ENCODE results near the gene TBCC. TPM values are rescaled to one million over a fixed set of nuclear protein-coding genes. Genes with fewer than 3 reads are reported as not detected.

The TBCC gene
- total RNA-seq, 1 donor from 2014 or later: 57.9 TPM

DNA sequence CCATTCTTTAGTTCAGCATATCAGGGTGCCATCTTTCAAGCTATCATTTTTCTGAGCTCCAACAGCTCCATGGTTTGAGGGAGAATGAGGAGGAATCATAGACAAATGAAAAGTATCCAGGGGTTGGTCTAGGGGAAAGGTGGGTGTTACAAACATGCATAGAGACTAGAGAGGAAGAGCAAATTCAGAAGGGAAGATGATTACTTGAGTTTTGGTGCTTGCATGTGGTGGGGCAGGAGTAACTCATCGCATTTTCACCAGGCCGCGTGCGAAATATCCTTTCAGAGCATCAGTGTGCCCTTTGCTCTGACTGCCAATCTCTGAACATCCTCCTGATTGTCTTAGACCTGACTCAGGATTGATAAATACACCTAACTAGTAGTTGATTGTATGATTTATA is 28.3 kb upstream of the TBCC start:
- Histone ChIP-seq H3K4me3 (ENCODE audit: low read length in 3 of 3) (no peak overlapping the region), H3K27ac (ENCODE audit: low read depth, low read length) (no peak overlapping the region), H3K27me3 (ENCODE audit: control insufficient read depth in 3 of 3, insufficient read depth in 3 of 3, low read length in 3 of 3) (no peaks in the 10 kb centered on the region), H3K36me3 (ENCODE audit: control insufficient read depth in 3 of 3, insufficient read depth in 3 of 3, low read length in 3 of 3) (peaks cover 0 to 2% (median 0%) of the 10 kb centered on the region in 3 donors), H3K9me3 (ENCODE audit: control insufficient read depth in 3 of 3, low read length in 3 of 3) (no peaks in the 10 kb centered on the region), H3K9ac (ENCODE audit: low read depth in 1 of 3, low read length in 3 of 3) (no peak overlapping the region), H3K4me1 (ENCODE audit: control insufficient read depth in 3 of 3, insufficient read depth in 3 of 3, low read length in 3 of 3) (peaks cover 0 to 8% (median 2%) of the 10 kb centered on the region in 3 donors)

DNA sequence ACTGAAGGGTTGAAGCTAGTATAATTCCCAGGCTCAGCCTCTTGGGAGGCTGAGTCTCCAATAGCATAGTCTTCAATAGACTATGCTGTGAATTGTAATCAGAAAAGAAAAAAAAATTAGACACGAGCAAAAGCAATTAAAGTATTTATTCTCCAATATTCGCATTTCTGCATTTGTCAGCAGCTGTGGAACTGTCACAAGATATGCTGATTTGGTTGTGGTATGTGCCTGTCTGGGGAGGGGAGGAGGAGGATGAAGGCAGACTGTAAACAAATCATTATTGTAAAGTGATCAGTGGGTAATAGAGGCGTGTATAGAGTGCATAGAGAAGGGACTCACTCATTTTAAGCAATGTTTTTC is 25.8 kb upstream of the TBCC start:
- Histone ChIP-seq H3K9me3 (ENCODE audit: control insufficient read depth in 3 of 3, low read length in 3 of 3) (no peaks in the 10 kb centered on the region), H3K27me3 (ENCODE audit: control insufficient read depth in 3 of 3, insufficient read depth in 3 of 3, low read length in 3 of 3) (no peaks in the 10 kb centered on the region), H3K4me1 (ENCODE audit: control insufficient read depth in 3 of 3, insufficient read depth in 3 of 3, low read length in 3 of 3) (peaks cover 0 to 12% (median 7%) of the 10 kb centered on the region in 3 donors), H3K9ac (ENCODE audit: low read depth in 1 of 3, low read length in 3 of 3) (no peak overlapping the region), H3K4me3 (ENCODE audit: low read length in 3 of 3) (no peak overlapping the region), H3K36me3 (ENCODE audit: control insufficient read depth in 3 of 3, insufficient read depth in 3 of 3, low read length in 3 of 3) (peaks cover 0 to 2% (median 0%) of the 10 kb centered on the region in 3 donors), H3K27ac (ENCODE audit: low read depth, low read length) (no peak overlapping the region)

DNA sequence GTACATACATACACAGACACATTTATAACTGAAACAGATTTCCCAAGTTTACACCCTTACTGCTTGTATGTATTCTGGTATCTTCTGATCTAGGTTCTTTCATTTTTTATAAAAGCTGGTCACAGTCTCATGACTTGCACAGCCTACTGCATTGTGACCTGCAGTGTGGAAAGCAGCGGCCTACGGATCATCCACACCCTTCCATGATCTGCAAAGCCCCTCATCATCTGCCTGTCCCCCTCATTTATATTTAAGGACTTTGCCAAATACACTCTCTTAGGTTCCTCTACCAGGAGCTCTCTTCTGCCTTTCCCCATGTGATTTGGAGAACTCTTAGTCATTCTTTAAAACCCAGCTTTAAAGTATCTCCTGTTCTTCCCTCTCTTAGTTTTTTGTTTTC is 23.9 kb upstream of the TBCC start:
- H3K36me3 ChIP-seq (ENCODE audit: control insufficient read depth in 3 of 3, insufficient read depth in 3 of 3, low read length in 3 of 3): peaks cover 0 to 2% (median 0%) of the 10 kb centered on the region in 3 donors
- H3K4me1 ChIP-seq (ENCODE audit: control insufficient read depth in 3 of 3, insufficient read depth in 3 of 3, low read length in 3 of 3): peaks cover 0 to 10% (median 9%) of the 10 kb centered on the region in 3 donors
- no peak overlapping the region for H3K4me3 ChIP-seq (ENCODE audit: low read length in 3 of 3)
- no peak overlapping the region for H3K27ac ChIP-seq (ENCODE audit: low read depth, low read length)
- H3K27me3 ChIP-seq (ENCODE audit: control insufficient read depth in 3 of 3, insufficient read depth in 3 of 3, low read length in 3 of 3): no peaks in the 10 kb centered on the region
- no peak overlapping the region for H3K9ac ChIP-seq (ENCODE audit: low read depth in 1 of 3, low read length in 3 of 3)
- no peaks in the 10 kb centered on the region for H3K9me3 ChIP-seq (ENCODE audit: control insufficient read depth in 3 of 3, low read length in 3 of 3)

DNA sequence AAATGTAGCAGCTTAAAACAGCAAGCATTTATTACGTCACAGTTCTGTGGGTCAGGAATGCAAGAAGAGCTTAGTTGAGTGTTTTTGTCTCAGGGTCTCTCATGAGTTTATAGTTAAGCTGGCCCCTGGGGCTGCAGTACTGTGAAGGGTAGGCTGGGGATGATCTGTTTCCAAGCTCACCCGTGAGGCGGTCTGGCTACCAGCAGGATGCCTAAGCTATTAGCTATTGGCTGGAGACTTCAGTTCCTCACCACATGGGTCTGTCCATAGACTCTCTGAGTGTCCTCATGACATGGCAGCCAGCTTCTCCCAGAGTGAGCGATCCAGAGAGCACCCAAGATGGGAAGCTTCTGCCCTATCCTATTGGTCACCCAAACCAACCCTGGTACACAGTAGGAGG is 23.1 kb upstream of the TBCC start:
- Histone ChIP-seq H3K27ac (ENCODE audit: low read depth, low read length) (no peak overlapping the region), H3K9ac (ENCODE audit: low read depth in 1 of 3, low read length in 3 of 3) (no peak overlapping the region), H3K4me1 (ENCODE audit: control insufficient read depth in 3 of 3, insufficient read depth in 3 of 3, low read length in 3 of 3) (peaks cover 0 to 10% (median 9%) of the 10 kb centered on the region in 3 donors), H3K36me3 (ENCODE audit: control insufficient read depth in 3 of 3, insufficient read depth in 3 of 3, low read length in 3 of 3) (peaks cover 0 to 2% (median 0%) of the 10 kb centered on the region in 3 donors), H3K9me3 (ENCODE audit: control insufficient read depth in 3 of 3, low read length in 3 of 3) (no peaks in the 10 kb centered on the region), H3K27me3 (ENCODE audit: control insufficient read depth in 3 of 3, insufficient read depth in 3 of 3, low read length in 3 of 3) (no peaks in the 10 kb centered on the region), H3K4me3 (ENCODE audit: low read length in 3 of 3) (no peak overlapping the region)

DNA sequence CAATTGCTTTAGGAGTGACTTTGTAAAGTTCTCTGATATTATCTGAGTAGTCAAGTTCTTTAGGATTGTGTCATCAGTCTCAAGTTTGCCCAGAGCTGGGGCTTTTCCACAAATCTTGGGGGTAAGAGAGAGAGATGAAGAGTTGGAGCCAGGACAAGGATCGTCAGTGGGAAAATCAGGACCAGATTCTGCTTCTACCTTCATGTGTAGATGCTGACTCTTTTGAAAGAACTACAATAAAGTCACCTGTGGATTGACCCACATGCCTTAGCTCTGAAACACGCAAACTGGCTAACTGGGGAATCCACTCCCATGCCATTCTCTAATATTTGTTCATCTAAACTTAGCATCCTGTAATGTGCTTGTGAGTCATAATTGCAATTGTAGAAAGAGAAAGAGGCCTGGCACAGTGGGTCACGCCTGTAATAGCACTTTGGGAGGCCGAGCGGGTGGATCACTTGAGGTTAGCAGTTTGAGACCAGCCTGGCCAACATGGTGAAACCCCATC is 20.3 kb upstream of the TBCC start:
- Histone ChIP-seq H3K9me3 (ENCODE audit: control insufficient read depth in 3 of 3, low read length in 3 of 3) (no peaks in the 10 kb centered on the region), H3K36me3 (ENCODE audit: control insufficient read depth in 3 of 3, insufficient read depth in 3 of 3, low read length in 3 of 3) (peaks cover 0 to 2% (median 0%) of the 10 kb centered on the region in 3 donors), H3K9ac (ENCODE audit: low read depth in 1 of 3, low read length in 3 of 3) (no peak overlapping the region), H3K4me1 (ENCODE audit: control insufficient read depth in 3 of 3, insufficient read depth in 3 of 3, low read length in 3 of 3) (peaks cover 0 to 10% (median 9%) of the 10 kb centered on the region in 3 donors), H3K4me3 (ENCODE audit: low read length in 3 of 3) (no peak overlapping the region), H3K27ac (ENCODE audit: low read depth, low read length) (no peak overlapping the region), H3K27me3 (ENCODE audit: control insufficient read depth in 3 of 3, insufficient read depth in 3 of 3, low read length in 3 of 3) (no peaks in the 10 kb centered on the region)

DNA sequence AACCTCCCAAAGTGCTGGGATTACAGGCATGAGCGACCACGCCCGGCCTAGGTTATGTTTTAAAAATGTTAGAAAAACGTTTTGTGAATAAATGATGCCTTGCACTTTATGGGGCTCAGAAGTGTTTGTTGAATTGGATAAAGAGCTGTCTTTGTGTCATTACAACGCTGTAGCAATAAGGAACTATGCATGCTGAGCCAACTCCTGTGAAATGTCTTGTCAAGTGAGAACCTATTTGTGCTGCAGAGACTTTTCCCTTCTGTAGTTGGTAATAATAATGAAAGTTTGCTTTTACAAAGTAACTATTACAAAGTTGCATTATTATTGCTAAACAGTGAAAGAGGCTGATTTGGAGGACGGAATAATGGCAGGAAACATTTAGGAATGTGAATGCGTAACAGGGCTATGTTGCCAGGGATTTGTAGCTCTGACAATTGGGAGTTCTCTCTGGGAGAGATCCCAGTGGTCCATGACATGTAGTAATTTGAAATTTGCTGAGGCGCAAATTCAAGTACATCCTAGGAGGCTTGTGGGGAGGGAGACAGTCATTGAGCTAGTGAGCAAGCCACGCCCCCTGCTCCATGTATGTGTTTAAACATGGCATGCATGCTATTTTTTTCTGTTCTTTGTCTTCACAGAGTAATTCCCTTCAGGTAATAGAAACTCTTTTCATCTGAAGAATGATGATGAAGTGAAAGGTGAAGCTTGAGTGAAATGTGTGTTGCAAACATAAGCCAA is 19.2 kb upstream of the TBCC start:
- Histone ChIP-seq H3K4me3 (ENCODE audit: low read length in 3 of 3) (no peak overlapping the region), H3K27me3 (ENCODE audit: control insufficient read depth in 3 of 3, insufficient read depth in 3 of 3, low read length in 3 of 3) (no peaks in the 10 kb centered on the region), H3K9ac (ENCODE audit: low read depth in 1 of 3, low read length in 3 of 3) (no peak overlapping the region), H3K9me3 (ENCODE audit: control insufficient read depth in 3 of 3, low read length in 3 of 3) (no peaks in the 10 kb centered on the region), H3K36me3 (ENCODE audit: control insufficient read depth in 3 of 3, insufficient read depth in 3 of 3, low read length in 3 of 3) (peaks cover 0 to 2% (median 0%) of the 10 kb centered on the region in 3 donors), H3K4me1 (ENCODE audit: control insufficient read depth in 3 of 3, insufficient read depth in 3 of 3, low read length in 3 of 3) (peaks cover 0 to 8% (median 8%) of the 10 kb centered on the region in 3 donors), H3K27ac (ENCODE audit: low read depth, low read length) (no peak overlapping the region)

DNA sequence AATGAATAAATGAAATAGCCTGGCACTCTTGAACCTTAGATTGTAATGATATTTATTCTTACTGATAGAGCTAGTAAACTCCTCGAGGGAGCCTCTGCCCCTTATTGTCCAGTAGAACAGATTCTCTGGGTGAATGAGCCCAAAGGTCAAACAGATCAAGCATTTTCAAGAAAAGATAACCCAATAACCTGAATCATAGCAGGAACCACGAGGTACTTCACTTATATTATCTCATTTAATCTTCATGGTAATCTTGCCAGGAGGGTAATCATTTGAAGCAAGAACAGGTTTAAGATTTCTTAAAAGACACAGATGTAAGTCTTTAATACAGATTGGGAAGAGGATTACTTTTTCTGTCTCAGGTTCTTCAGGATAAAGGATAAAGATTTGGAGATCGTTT is 17.0 kb upstream of the TBCC start:
- Histone ChIP-seq H3K9me3 (ENCODE audit: control insufficient read depth in 3 of 3, low read length in 3 of 3) (no peaks in the 10 kb centered on the region), H3K27me3 (ENCODE audit: control insufficient read depth in 3 of 3, insufficient read depth in 3 of 3, low read length in 3 of 3) (no peaks in the 10 kb centered on the region), H3K27ac (ENCODE audit: low read depth, low read length) (no peak overlapping the region), H3K4me1 (ENCODE audit: control insufficient read depth in 3 of 3, insufficient read depth in 3 of 3, low read length in 3 of 3) (peaks cover 2 to 19% (median 13%) of the 10 kb centered on the region in 3 donors), H3K4me3 (ENCODE audit: low read length in 3 of 3) (no peak overlapping the region), H3K9ac (ENCODE audit: low read depth in 1 of 3, low read length in 3 of 3) (no peak overlapping the region), H3K36me3 (ENCODE audit: control insufficient read depth in 3 of 3, insufficient read depth in 3 of 3, low read length in 3 of 3) (peaks cover 0 to 9% (median 3%) of the 10 kb centered on the region in 3 donors)

DNA sequence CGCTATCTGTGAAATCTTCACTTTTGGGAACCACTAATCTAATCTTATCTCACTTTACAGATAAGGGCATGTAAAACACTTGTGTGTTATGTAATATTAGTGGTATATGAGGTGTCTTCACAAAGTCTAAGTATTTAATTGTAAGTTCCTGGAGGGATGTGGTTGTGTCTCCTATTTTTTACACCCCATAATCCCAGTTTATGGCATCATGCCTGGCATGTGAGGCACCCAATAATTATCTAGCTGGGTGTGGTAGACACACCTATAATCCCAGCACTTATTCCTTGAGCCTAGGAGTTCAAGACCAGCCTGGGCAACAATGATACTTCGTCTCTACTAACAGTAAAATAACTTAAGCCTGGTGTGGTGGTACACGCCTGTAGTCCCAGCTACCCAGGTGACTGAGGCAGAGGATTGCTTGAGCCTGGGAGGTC is 16.5 kb upstream of the TBCC start:
- Histone ChIP-seq H3K9ac (ENCODE audit: low read depth in 1 of 3, low read length in 3 of 3) (no peak overlapping the region), H3K9me3 (ENCODE audit: control insufficient read depth in 3 of 3, low read length in 3 of 3) (no peaks in the 10 kb centered on the region), H3K27me3 (ENCODE audit: control insufficient read depth in 3 of 3, insufficient read depth in 3 of 3, low read length in 3 of 3) (no peaks in the 10 kb centered on the region), H3K4me3 (ENCODE audit: low read length in 3 of 3) (no peak overlapping the region), H3K4me1 (ENCODE audit: control insufficient read depth in 3 of 3, insufficient read depth in 3 of 3, low read length in 3 of 3) (peaks cover 2 to 18% (median 13%) of the 10 kb centered on the region in 3 donors), H3K27ac (ENCODE audit: low read depth, low read length) (no peak overlapping the region), H3K36me3 (ENCODE audit: control insufficient read depth in 3 of 3, insufficient read depth in 3 of 3, low read length in 3 of 3) (peaks cover 0 to 9% (median 3%) of the 10 kb centered on the region in 3 donors)

DNA sequence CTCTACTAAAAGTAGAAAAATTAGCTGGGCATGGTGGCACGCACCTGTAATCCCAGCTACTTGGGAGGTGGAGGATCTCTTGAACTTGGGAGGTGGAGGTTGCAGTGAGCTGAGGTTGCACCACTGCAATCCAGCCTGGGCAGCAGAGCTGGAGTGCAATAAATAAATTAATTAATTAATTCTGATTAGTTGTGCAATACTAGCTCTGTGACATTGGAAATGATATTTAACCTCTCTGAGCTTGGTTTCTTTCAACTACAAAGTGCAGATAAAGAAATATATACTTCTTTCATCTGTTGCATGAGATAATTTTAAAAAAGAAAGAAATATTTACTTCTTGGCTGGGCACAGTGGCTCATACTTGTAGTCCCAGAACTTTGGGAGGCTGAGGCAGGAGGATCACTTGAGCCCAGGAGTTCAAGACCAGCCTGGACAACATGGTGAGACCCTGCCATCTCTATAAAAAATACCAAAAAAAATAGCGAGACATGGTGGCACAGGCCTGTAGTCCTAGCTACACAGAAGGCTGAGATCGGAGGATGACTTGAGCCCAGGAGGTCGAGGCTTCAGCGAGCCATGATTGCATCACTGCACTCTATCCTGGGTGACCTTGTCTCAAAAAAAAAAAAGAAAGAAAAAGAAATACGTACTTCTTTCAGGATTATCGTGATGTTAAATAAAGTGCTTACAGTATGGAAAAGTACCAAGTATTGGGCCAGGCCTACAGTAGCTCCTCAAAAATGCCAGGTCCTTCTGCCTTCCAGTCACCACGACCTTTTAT is 15.6 kb upstream of the TBCC start:
- Histone ChIP-seq H3K9ac (ENCODE audit: low read depth in 1 of 3, low read length in 3 of 3) (no peak overlapping the region), H3K36me3 (ENCODE audit: control insufficient read depth in 3 of 3, insufficient read depth in 3 of 3, low read length in 3 of 3) (peaks cover 0 to 9% (median 3%) of the 10 kb centered on the region in 3 donors), H3K4me3 (ENCODE audit: low read length in 3 of 3) (no peak overlapping the region), H3K4me1 (ENCODE audit: control insufficient read depth in 3 of 3, insufficient read depth in 3 of 3, low read length in 3 of 3) (peaks cover 2 to 16% (median 13%) of the 10 kb centered on the region in 3 donors), H3K27me3 (ENCODE audit: control insufficient read depth in 3 of 3, insufficient read depth in 3 of 3, low read length in 3 of 3) (no peaks in the 10 kb centered on the region), H3K9me3 (ENCODE audit: control insufficient read depth in 3 of 3, low read length in 3 of 3) (no peaks in the 10 kb centered on the region), H3K27ac (ENCODE audit: low read depth, low read length) (no peak overlapping the region)
